GDM1 (cell line): ENCODE results near the gene EOMES.
A peak's percentile ranks its signal among the peaks of the same experiment; 100 is the strongest.

Experiments
- DNase-seq: peaks from one replicate; lab custom pipeline; 2025; lab: John Stamatoyannopoulos, UW

EOMES gene

GRCh38 chr3:27720899-27721716, 1.0 kb downstream of the EOMES start:
- DNase-seq, result no peak

GRCh38 chr3:27719314-27720003, 2.7 kb downstream of the EOMES start:
- DNase-seq, result no peak

- DNase-seq, result no peak
Measured at GRCh38 chr3:27718459-27718858, 3.7 kb downstream of the EOMES start.

GRCh38 chr3:27717200-27717852, 4.8 kb downstream of the EOMES start:
- no peak for DNase-seq

GRCh38 chr3:27716309-27716708, 5.8 kb downstream of the EOMES start:
- no peak for DNase-seq

GRCh38 chr3:27715863-27716262, 6.3 kb downstream of the EOMES start:
- DNase-seq, result no peak

GRCh38 chr3:27715454-27715806, 6.7 kb downstream of the EOMES start:
- DNase-seq, result no peak

GRCh38 chr3:27714692-27715453, 7.2 kb downstream of the EOMES start:
- no peak for DNase-seq

- DNase-seq, result no peak
Measured at GRCh38 chr3:27714146-27714526, 8.0 kb downstream of the EOMES start.

GRCh38 chr3:27713435-27714145, 8.5 kb downstream of the EOMES start:
- no peak for DNase-seq

- no peak for DNase-seq
Measured at GRCh38 chr3:27713078-27713423, 9.1 kb downstream of the EOMES start.

GRCh38 chr3:27712136-27713077, 9.7 kb downstream of the EOMES start:
- DNase-seq, result peak; percentile 61

GRCh38 chr3:27708250-27708649, 13.9 kb downstream of the EOMES start:
- no peak for DNase-seq

- no peak for DNase-seq
Measured at GRCh38 chr3:27699067-27699466, 23.1 kb downstream of the EOMES start.

GRCh38 chr3:27696906-27697305, 25.2 kb downstream of the EOMES start:
- no peak for DNase-seq

GRCh38 chr3:27695636-27696035, 26.5 kb downstream of the EOMES start:
- DNase-seq, result no peak

- DNase-seq, result no peak
Measured at GRCh38 chr3:27688053-27688452, 34.1 kb downstream of the EOMES start.

GRCh38 chr3:27686642-27687041, 35.5 kb downstream of the EOMES start:
- DNase-seq, result no peak

- DNase-seq, result no peak
Measured at GRCh38 chr3:27685474-27685873, 36.6 kb downstream of the EOMES start.

- no peak for DNase-seq
Measured at GRCh38 chr3:27684302-27684701, 37.8 kb downstream of the EOMES start.
